Inflammatory macrophage treated with lipopolysaccharide for 4 hours (primary cell): Measurements from ENCODE around the gene PHACTR1.
A peak's percentile ranks its signal among the peaks of the same experiment; 100 is the strongest.

Experiments used
- DNase-seq: peaks from one replicate; pipeline ENCODE4 v3.0.0-alpha.2; 2020

Gene PHACTR1

DNA sequence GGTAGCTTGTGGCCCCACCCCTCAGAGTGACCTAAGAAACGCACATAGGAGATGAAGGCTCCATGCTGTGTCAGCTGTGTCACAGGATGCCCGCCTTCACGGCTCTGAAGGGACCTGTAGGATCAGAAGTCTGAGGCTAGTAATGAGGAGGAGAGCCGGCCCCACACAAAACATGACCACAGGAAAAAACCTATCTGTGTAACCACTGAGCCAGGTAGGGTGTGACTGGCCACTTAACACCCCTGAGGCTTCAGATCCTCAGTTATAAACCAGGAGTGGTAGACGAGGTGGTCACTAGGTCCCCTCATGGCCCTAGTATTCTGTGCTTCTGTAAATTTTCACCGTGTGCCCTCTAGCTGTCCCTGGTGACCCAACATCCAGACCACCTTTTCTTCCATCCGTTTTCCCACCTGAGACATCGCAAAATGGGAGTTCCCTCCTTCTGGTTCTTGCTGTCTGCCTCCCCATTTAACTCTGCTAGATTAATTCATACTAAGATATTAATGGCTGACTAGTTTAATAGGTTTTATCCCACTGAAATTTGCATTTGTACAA lies 558.9 kb downstream of the PHACTR1 start:
- no peak for DNase-seq

DNA sequence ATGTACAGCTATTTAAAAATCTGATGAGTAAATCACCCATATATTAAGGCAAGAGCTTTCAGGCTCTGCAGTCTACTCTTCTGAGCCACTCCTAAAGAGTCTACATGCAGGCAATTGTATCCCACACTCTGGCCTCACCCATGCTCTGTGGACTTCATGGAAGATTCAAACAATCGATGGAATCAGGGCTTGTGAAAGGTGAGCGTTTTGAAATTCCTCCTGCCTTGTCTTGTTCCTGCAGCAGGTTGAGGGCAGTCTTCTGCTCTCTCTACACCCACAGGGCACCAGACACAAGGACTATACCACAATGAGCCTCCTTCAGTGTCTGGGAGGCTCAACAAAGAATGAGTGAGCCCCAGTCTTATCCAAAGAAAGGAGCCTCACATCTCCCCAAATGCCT lies 560.7 kb downstream of the PHACTR1 start:
- DNase-seq = no peak

DNA sequence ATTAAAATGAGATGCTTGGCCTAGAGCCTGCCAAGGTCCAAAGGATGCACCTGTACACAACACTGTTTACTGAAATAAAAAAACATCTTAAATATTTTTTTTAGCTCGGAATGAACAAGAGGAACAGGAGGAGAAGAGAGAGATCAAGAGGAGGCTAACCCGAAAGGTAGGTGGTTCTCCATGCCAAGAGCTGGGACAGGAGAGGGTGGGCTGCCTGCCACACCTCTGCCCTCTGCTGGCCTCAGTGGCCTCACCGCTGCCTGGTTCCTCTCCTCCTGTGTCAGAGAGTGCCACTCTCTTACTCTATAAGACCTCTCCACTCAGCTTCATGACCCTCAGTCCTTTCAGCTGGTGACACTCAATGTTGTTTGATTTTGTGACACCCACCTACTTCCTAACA lies 561.6 kb downstream of the PHACTR1 start:
- no peak for DNase-seq

DNA sequence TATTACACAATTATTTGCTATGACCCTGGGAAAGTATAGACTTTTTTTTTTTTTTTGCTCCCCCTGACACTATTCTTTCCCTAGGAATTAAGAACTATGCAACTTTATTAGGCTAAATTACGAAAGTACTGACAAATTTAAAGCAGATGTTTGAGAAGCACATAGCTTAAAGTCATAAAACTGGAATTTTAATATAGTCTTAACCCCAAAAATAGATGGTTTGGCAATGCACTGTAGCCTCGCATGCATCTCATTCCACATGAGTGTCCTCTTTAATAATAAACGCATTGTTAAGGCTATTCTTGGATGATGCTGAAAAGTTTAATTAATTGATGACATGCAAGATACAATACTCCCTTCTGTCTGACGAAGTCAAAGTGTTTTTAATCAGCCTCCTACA lies 562.4 kb downstream of the PHACTR1 start:
- no peak for DNase-seq

DNA sequence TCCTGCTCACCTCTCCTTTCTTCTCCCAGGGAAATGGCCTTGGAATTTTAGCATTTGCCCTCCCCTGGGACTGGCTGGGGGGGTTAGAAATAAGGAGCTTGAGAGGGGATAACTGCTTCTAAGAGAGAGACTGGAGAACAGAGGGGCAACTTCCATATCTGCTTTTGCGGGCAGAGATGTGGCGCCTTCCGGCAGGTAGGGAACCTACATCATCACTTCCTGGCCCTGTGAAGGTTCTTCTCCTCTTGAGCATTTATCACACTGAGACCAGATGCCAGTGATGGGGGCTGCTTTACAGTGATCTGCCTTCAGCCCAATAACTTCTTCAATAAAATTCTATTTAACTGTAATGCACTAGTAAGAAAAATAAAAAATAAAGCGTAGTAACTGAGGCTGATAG lies 563.7 kb downstream of the PHACTR1 start:
- no peak for DNase-seq

DNA sequence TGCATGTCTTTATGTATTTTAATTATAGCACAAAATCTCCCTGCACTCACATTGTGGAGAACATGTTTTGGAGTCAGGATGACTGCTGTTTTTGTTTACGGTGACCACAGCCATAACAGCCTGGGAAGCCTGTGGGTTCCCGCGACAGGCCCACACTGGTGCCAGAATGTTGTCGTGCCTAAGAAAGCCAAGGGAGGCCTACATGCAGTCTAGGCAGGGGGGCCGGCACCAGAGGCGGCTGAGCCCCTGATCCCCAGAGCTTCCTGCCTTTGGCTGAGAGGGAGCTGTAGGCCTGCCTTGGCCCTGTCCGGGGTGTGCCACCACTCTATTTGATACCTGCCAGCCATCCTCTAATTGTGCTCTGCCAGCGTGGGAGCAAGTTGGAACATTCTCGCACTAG lies 565.1 kb downstream of the PHACTR1 start:
- DNase-seq = no peak

DNA sequence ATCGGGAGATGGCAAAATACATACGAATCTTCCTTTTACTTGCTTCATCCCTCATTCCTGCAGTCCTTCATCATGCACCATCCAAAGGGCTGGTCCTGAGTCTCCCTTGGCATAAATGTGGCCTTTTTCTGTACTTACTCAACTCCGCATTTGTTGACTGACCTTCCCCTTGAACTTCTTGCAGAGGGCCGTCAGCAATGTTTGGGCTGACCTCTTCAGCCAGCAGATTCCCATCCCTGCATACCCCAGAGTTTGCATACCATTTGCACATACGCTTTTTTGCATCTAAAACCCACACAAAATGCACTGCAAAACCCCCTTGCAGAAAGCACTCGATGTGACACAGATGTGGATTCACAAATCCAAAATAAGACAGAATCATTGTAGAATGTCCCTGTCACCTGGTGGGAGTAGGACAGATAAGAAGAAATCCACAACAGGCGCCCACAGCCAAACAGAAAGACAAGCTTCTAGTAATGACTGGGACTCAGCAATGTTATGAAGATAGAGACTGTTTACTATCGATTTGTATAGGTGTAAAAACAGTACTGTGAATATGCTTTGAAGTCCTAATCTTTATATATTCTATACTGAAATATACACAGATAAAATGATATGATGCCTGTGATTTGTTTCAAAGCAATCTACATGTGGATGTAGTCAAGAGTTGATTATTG lies 566.0 kb downstream of the PHACTR1 start:
- no peak for DNase-seq

DNA sequence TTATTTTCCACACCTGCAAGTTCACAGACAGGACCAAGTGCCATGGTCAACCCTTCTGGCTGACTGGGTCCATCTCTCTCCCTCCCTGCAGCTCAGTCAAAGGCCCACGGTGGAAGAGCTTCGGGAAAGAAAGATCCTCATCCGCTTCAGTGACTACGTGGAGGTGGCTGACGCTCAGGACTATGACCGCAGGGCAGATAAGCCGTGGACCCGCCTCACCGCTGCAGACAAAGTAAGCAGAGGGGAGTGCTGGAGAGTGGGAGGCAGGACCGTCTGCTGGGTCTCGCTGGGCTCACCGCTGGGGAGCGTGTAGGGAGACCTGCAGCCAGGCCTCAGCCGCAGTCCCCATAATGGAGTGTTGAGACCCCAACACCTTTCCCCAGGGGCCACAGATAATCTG lies 566.8 kb downstream of the PHACTR1 start:
- DNase-seq = no peak

DNA sequence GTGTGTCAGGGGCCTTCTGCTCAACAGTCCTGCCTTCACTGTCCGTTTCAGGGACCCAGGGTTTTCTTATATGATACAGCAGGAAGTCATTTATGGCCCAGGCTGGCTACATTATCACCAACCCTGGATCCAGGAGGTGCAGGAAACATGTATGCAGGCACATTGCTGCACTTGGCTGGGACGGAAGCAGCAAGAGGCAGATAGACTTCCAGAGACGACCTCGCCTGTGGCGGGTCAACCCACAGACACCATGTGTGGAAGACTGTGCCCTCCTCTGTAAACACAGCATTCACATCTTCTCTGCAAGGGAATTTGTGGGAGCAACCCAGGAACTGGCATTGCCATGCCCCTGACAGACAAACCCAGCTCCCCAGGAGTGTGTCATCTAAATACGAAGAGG lies 568.1 kb downstream of the PHACTR1 start:
- DNase-seq = no peak

DNA sequence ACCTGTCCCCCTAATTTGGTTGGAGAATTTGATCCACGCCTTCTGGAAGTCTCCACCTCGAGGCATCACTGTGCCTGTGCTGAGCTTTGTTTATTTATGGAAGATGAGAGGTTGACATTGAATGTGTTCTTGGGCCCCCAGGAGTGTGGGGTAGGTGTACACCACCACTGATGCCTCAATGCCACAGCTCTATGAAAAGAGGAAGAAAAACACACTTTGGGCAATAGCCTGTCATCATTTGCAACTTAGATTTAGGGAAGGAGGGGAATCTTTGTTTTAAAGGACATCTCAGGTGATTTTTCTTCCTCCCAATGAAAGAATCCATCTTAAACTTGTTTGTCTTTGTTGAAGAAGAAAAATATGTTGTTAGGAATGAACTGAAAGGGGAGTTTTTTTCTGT lies 569.1 kb downstream of the PHACTR1 start:
- peak; percentile 46 for DNase-seq

DNA sequence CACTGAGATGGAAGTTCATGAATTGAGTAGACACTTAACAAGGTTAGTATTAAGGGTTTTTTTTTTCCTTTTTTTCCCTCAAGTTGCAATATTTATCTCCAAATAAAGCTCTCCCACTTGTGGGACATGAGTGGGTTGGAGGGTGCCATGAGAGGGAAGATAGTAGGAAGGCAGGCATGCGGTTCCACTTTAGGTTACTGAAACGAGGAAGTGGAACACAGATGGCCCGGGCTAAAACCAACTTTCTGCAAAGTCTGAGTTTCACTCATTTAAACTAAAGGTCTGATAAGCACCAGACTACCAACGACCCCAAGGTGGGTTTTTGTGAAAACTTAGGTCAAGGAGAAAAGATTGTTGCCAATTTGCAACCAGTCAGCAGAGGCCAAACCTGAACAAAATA lies 569.6 kb downstream of the PHACTR1 start:
- peak; percentile 60 for DNase-seq

DNA sequence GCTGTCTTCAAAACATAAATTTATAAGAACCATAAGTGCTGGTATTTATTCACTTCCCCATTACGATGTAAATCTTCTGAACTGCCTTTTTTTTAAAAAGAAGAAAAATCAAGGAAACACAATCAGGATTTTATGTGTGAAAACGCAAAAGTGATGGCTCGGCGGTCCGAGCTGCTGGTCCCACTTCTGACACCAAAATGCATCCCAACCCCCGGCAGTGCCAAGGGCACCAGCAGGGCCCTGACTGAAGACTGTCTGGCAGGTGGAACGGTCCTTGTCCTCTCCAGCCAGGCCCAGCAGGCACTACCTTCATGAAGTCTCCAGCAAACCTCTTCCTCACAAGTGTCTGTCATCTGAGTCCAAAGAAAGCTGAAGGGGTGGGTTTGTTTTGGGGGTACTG lies 570.5 kb downstream of the PHACTR1 start:
- no peak for DNase-seq

DNA sequence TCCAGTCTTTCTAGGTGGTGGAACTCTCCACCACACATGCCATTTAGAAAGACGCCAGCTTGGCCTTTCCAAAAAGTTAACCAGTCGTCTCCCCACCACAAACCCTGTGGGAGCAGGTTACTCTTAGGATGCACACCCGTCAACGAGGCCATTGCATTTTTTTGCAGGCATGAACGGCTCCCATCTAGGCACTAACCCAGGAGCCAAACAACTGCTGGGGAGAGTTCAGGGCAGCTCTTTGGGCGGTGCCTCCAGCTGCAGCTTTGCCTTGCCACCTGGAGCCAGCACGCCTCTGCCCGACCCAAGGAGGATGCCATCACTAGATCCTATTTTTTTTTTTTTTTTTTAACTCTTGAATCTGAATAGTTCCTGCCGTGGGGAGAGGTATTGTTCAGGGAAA lies 571.9 kb downstream of the PHACTR1 start:
- no peak for DNase-seq

DNA sequence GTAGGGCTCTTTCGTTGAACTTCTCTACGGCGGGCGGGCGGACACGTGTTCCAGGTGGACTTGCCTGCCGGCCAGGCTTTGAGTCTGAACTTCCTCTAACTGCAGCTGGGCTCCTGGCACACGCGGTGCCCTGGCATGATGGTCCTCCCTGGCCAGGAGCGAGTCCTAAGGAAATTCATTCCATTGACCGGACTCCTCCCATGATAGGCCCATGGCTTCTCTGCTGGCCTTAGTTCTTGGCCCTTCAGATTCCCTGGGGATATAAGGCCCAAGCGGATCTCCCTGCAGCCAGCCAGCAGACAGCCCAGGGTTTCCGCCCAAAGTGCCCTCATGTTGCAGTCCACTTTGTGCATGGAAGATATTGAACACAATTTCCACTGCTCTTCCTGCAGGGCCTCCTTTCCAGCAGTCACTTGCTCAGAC lies 572.4 kb downstream of the PHACTR1 start:
- DNase-seq = no peak

DNA sequence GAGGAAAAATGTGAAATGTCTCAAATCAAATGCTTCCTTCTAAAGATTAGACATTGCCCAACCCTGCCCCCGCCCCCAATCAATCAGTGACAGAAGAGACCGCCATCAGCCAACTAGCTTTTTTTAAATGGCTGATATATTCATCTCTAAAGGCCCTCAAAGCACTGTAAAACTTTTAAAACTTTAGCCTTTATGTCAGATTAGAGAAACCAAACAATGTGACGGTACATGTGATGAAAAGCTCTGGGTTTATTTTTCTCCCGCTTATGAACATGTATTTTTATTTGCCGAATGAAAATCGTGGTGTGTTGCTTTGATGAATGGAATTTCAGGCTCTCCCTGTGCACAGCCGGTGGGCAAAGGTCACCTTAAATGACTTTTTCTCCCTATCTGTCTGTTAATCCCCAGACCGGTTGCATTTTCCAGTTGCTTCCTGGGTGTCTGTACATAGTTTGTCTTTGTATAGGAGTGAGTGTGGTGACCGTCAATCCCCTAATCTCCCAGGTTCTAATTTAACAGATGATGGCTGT lies 573.3 kb downstream of the PHACTR1 start:
- DNase-seq = no peak

DNA sequence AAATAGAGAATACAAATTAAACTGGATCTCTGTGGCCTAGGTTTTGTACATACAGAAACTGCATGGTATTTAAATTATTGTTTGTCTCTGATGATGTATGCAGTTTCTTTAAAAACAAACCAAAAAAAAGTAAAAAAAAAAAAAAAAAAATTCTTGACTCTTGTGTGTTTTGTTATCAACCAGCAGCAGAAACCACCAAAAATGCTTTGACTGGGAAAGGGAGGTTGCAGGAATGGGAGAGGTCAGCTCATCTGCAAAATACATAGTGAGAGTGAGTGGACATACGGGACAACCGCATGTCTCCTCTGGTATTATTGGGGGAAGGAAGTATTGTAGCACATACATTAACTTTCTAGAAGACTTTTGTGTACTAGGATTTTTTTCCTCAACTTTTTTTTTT lies 573.8 kb downstream of the PHACTR1 start:
- DNase-seq = no peak

DNA sequence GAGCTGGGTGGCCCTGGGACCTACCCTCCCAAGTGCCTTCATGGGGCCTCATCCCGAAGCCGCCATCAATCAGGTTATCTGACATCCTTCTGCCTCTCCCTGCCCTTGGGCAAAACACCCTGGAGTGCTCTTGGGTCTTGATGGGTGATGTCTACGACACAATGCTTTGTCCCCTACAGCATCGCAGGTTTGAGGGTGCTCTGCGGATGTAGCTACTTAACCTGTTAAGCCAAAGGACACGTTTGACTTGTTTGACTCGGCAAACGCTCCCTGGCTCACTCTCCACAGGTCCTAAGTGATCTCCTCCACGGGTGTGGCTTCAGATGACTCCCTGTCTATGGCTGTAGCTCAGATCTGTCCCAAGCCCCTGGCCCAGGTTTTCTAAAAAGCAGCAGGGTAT lies 576.2 kb downstream of the PHACTR1 start:
- no peak for DNase-seq

DNA sequence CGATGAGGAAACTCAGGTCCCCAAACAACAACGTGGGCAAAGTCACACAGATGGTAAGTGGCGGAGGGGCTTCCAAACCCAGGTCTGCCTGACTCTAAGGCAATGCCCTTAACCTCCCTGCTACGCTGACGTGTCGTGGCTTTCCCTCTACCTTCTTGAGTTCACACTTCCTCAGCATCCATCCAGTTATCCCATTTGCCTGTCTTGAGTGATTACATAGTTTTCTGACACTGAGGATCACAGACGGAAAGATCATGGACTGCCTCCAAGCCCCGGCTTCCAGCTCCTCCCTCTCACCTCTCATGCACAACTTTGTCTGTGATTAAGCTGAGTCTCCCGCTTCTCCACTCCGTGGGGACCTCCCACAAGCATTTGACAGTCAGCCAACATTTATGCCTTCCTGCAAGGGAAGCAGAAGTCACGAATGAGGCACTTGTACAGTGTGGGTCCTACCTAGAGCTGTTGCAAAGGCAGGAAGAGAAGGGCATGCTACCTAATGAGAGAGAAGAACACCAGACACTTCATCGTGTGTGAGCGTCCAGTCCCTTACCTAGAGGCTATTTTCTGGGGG lies 578.0 kb downstream of the PHACTR1 start:
- peak; percentile 26 for DNase-seq

DNA sequence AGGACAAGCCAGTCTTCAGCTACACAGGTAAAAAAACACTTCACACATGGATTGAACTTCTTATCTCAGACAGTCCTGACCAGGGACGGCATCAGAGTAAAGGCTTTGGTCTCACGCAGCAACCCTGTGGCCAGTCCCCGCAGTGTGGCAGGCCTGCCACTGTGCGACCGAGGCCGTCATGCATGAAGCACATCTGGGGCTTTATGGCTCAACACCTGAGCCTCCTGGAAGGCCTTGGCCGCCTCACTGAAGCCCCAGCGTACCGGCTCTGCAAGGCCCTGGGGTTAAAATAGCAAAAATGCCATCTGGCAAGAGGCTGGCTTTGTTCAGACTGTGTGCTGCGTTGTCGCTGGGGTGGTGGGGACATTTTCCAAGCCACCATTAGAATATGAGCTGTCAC lies 579.0 kb downstream of the PHACTR1 start:
- DNase-seq = no peak

DNA sequence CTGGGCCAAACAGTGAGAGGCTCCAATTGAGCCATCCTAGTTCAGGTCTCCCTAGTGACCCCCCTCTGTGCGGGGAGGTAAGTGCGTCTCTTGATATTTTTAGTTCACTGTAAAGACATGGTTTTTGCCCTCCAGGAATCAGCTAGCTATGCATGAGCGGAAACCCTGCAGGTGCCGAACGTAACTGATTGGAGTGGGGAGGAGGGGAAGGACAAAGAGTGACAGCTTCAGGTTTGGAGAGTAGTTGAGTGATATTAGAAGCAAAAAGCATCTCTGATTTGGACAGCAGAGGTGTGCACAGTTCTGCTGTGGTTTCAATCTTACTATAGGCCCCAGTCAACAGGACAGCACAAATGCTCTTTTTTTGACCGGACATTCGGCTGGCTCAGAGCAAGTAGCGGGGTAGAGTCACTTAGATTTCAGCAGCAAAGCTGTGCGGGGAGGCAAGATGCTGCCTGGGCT lies 580.0 kb downstream of the PHACTR1 start:
- no peak for DNase-seq

DNA sequence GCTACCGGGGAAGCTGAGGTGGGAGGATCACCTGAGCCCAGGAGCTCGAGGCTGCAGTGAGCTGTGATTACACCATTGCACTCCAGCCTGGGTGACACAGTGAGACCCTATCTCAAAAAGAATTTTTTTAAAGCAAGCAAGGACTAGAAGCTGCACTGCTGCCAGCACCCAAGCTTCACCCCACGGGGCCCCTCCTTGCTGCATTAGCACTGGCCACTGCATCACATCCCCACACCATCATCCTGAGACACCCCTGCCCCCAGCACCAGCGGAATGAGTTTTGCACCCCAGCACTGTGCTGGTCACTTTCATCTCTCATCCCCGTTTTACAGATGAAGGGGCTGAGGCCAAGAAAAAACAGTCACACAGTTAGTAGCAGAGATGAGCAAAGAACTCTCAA lies 580.8 kb downstream of the PHACTR1 start:
- no peak for DNase-seq

DNA sequence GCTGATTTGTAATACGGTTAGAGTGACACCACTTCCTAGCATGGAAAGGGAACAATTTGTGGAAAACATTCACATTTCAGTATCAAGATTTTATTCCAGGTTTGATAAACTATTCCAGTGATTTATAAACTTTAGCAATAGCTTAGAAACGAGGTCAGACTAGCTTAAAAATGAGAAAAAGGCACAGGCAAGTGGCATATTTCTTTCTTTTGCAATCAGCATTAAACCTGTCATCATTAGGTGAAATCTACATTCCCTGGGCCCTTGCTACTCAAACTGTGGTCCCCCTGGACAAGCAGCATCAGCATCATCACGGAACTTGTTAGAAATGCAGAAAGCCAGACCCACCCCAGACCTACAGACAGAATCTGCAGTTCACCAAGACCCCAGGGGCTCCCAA lies 581.9 kb downstream of the PHACTR1 start:
- no peak for DNase-seq

DNA sequence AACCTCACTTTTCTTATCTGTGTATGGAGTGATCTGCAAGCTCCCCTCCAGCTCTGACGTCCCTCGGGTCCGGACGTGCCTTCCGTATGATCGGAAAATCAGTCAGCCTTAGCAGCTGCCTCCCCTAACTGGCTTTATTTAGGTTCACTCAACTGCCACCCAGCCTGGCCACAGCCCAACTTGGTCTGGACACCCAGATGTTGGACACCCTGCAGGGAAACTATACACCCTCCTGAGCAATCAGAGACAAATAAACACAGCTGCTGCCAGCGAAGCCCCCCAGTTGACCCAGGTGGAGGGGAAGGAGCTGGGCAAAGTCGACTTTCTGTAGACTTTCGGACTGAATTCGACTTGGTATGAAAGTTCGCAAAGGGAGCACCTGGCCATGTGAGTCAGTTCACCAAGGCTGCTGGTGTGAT lies 582.8 kb downstream of the PHACTR1 start:
- no peak for DNase-seq

DNA sequence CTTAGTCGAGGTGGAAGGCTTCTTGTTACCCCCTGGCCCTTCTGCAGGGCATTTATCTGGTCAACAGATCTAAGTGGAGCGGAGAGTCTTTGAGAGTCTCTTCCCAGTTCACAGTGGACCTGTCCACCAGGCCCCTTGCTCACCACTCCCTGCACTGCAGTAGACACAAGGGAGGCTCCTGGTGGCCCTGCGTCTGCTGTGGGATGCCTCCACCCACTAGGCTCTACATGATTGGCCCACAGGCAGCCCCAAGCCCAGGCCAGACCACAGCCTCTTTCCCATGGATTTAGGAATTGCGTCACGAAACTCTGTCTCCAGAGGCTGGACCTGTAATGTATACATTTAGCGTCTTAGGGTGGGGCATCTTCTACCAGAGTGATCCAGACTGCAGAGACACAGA lies 583.4 kb downstream of the PHACTR1 start:
- DNase-seq = no peak
